Loucy (cell line): ENCODE measurements around the gene PREX1.
A peak's percentile ranks its signal among the peaks of the same experiment; 100 is the strongest.

Source experiments
- H2AFZ ChIP-seq: fragments of 200-600 bp; sonication (generic); 2 replicates; pipeline ENCODE4 v1.6.0; 2016; ENCODE audit warnings: antibody characterized with exemption, mild to moderate bottlenecking, low read length, moderate library complexity
- H3F3A ChIP-seq: fragments of 200-600 bp; 2 replicates; pipeline ENCODE4 v1.6.0; 2016; ENCODE audit warnings: antibody characterized with exemption, low read depth, mild to moderate bottlenecking
- H3K27me3 ChIP-seq: fragments of 200-600 bp; sonication (generic); 2 replicates; pipeline ENCODE4 v1.6.1; 2014; ENCODE audit warnings: low read length, mild to moderate bottlenecking; ENCODE audit not compliant: insufficient read depth, poor library complexity, severe bottlenecking
- H3K36me3 ChIP-seq: fragments of 200-600 bp; sonication (generic); 2 replicates; pipeline ENCODE4 v1.6.1; 2016; ENCODE audit warnings: low read length; ENCODE audit not compliant: insufficient read depth
- H3K4me1 ChIP-seq: fragments of 200-600 bp; sonication (generic); 2 replicates; pipeline ENCODE4 v1.5.1; 2014; ENCODE audit warnings: low read length, mild to moderate bottlenecking; ENCODE audit not compliant: insufficient read depth, poor library complexity, severe bottlenecking
- H3K4me2 ChIP-seq: fragments of 200-600 bp; sonication (generic); 2 replicates; pipeline ENCODE4 v1.6.0; 2014; ENCODE audit warnings: antibody characterized with exemption, low read length, low read depth, mild to moderate bottlenecking; ENCODE audit not compliant: poor library complexity, severe bottlenecking
- H3K4me3 ChIP-seq: fragments of 200-600 bp; sonication (generic); 2 replicates; pipeline ENCODE4 v1.5.1; 2014; ENCODE audit warnings: low read length, mild to moderate bottlenecking, mixed read lengths; ENCODE audit not compliant: poor library complexity, severe bottlenecking
- H3K79me2 ChIP-seq: fragments of 200-600 bp; sonication (generic); 2 replicates; pipeline ENCODE4 v1.6.1; 2014; ENCODE audit warnings: low read length; ENCODE audit not compliant: insufficient read depth
- H3K9ac ChIP-seq: fragments of 200-600 bp; sonication (generic); 2 replicates; pipeline ENCODE4 v1.6.0; 2014; ENCODE audit warnings: mild to moderate bottlenecking, low read depth, low read length, moderate library complexity; ENCODE audit not compliant: poor library complexity, severe bottlenecking
- H3K9me2 ChIP-seq: fragments of 200-600 bp; sonication (generic); replicated peaks from 2 replicates; pipeline ENCODE4 v1.6.1; 2016; ENCODE audit warnings: low read depth, low read length, mixed read lengths
- H3K9me3 ChIP-seq: fragments of 200-600 bp; sonication (generic); 2 replicates; pipeline ENCODE4 v1.6.1; 2014; ENCODE audit warnings: mild to moderate bottlenecking, antibody characterized with exemption, low read length, low read depth; ENCODE audit not compliant: insufficient read depth
- H4K20me1 ChIP-seq: fragments of 200-600 bp; sonication (generic); 2 replicates; pipeline ENCODE4 v1.6.0; 2014; ENCODE audit warnings: antibody characterized with exemption, low read length, mild to moderate bottlenecking; ENCODE audit not compliant: insufficient read depth, poor library complexity, severe bottlenecking
- EZH2phosphoT487 ChIP-seq: fragments of 200-600 bp; IDR thresholded peaks from 2 replicates; pipeline ENCODE4 v1.6.1; 2018; ENCODE audit warnings: antibody characterized with exemption, mild to moderate bottlenecking, moderate library complexity, borderline replicate concordance
- TF ChIP-seq, protein P1 (sequence below): fragments of 200-600 bp; sonication (generic); conservative IDR thresholded peaks from 2 replicates; pipeline ENCODE4 v1.5.1; 2014; ENCODE audit warnings: mild to moderate bottlenecking, antibody characterized with exemption, low read length

PREX1 gene

DNA sequence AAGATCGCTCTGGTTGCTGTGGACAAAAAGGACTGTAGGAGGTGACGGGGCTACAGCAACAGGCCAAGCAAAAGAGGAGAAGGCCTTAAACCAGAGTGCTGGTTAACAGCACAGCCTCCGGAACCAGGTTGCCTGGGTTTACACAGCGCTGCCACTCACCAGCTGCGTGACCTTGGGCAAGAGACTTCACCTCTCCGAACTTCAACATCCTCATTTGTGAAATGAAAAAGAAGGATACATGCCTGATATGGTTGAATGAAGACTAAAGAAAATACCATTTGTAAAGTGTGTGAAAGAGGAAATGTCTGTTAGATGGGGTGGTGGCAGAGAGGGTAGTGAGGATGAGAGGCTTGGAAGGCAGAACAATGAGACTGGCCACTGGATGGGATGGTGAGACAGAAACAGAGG is 44.9 kb downstream of the PREX1 start:
- H3K27me3 ChIP-seq: no peaks in the 10 kb centered on the region
- H3K4me1 ChIP-seq: peaks cover 41% of the 10 kb centered on the region
- no peaks in the 10 kb centered on the region for H4K20me1 ChIP-seq
- H2AFZ ChIP-seq: no peak overlapping the region
- H3F3A ChIP-seq: no peaks in the 10 kb centered on the region
- no peak overlapping the region for H3K4me3 ChIP-seq
- H3K36me3 ChIP-seq: no peaks in the 10 kb centered on the region
- 0 out of 2 replicates have a peak, but pooled peaks cover 4% of the 10 kb centered on the region for H3K9me3 ChIP-seq
- no peak overlapping the region for H3K4me2 ChIP-seq
- peaks cover 68% of the 10 kb centered on the region; the same call in 1 of the 2 replicates for H3K79me2 ChIP-seq
- TF ChIP-seq EZH2phosphoT487: no peak
- TF ChIP-seq, protein P1, sequence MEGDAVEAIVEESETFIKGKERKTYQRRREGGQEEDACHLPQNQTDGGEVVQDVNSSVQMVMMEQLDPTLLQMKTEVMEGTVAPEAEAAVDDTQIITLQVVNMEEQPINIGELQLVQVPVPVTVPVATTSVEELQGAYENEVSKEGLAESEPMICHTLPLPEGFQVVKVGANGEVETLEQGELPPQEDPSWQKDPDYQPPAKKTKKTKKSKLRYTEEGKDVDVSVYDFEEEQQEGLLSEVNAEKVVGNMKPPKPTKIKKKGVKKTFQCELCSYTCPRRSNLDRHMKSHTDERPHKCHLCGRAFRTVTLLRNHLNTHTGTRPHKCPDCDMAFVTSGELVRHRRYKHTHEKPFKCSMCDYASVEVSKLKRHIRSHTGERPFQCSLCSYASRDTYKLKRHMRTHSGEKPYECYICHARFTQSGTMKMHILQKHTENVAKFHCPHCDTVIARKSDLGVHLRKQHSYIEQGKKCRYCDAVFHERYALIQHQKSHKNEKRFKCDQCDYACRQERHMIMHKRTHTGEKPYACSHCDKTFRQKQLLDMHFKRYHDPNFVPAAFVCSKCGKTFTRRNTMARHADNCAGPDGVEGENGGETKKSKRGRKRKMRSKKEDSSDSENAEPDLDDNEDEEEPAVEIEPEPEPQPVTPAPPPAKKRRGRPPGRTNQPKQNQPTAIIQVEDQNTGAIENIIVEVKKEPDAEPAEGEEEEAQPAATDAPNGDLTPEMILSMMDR: no peak
- no peaks in the 10 kb centered on the region for H3K9me2 ChIP-seq
- no peak overlapping the region for H3K9ac ChIP-seq

- Histone ChIP-seq H3K79me2 (peaks cover 77% of the 10 kb centered on the region), H3K4me2 (peak overlapping the region; percentile 9), H3K4me1 (peaks cover 33% of the 10 kb centered on the region), H2AFZ (no peak overlapping the region), H4K20me1 (no peaks in the 10 kb centered on the region), H3K9me3 (0 out of 2 replicates have a peak, but pooled peaks cover 4% of the 10 kb centered on the region), H3K9me2 (no peaks in the 10 kb centered on the region), H3K9ac (no peak overlapping the region), H3F3A (no peaks in the 10 kb centered on the region), H3K27me3 (no peaks in the 10 kb centered on the region), H3K36me3 (no peaks in the 10 kb centered on the region), H3K4me3 (no peak overlapping the region)
- no peak for TF ChIP-seq EZH2phosphoT487
- TF ChIP-seq, protein P1: no peak
These were observed 45.7 kb downstream of the PREX1 start for GRCh38 chr20:48782053-48782452.

DNA sequence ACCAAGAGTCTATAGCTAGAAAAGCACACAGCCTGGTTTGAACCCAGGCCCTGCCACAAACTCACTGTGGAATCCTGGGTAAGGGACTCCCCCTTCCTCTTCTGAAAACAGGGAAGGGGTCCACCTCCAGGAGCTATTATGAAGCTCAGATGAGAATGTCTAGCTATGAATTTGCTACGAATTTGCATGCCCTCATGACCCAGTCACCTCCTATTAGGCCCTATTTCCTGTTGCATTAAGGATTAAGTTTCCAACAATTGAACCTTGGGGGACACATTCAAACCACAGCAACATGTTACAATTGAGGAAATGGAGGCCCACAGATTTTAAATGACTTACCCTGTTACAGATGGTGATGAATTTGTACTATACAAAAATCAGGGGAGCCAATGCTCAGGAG is 46.2 kb downstream of the PREX1 start:
- H3K9ac ChIP-seq: no peak overlapping the region
- H2AFZ ChIP-seq: no peak overlapping the region
- H3K4me1 ChIP-seq: peaks cover 33% of the 10 kb centered on the region
- TF ChIP-seq, protein P1: no peak
- TF ChIP-seq EZH2phosphoT487: no peak
- H3K4me2 ChIP-seq: peak overlapping the region; percentile 9
- peaks cover 81% of the 10 kb centered on the region for H3K79me2 ChIP-seq
- no peaks in the 10 kb centered on the region for H3K9me2 ChIP-seq
- H3K9me3 ChIP-seq: peaks cover 6% of the 10 kb centered on the region; the same call in 1 of the 2 replicates
- H3K36me3 ChIP-seq: no peaks in the 10 kb centered on the region
- H3K4me3 ChIP-seq: no peak overlapping the region
- H3F3A ChIP-seq: no peaks in the 10 kb centered on the region
- no peaks in the 10 kb centered on the region for H3K27me3 ChIP-seq
- no peaks in the 10 kb centered on the region for H4K20me1 ChIP-seq
